ENCODE results near the gene NPNT.

NPNT gene

GRCh38 chr4:105972946-105973621 is 77.8 kb downstream of the NPNT start:
- DNase-seq, result no peak

- no peak for DNase-seq
These were observed 81.6 kb downstream of the NPNT start for GRCh38 chr4:105976915-105977314.

GRCh38 chr4:105978684-105979296 is 83.5 kb downstream of the NPNT start:
- DNase-seq, result no peak

GRCh38 chr4:105979506-105979905 is 84.2 kb downstream of the NPNT start:
- DNase-seq, result no peak

GRCh38 chr4:105988671-105989070 is 93.4 kb downstream of the NPNT start:
- no peak for DNase-seq

- DNase-seq, result no peak
These were observed 94.4 kb downstream of the NPNT start for GRCh38 chr4:105989485-105990242.

GRCh38 chr4:105990933-105991332 is 95.7 kb downstream of the NPNT start:
- peak; percentile 75 for DNase-seq

- no peak for DNase-seq
These were observed 96.5 kb downstream of the NPNT start for GRCh38 chr4:105991726-105992125.

GRCh38 chr4:105992641-105993305 is 97.5 kb downstream of the NPNT start:
- no peak for DNase-seq

- no peak for DNase-seq
These were observed 98.8 kb downstream of the NPNT start for GRCh38 chr4:105994061-105994460.

- no peak for DNase-seq
These were observed 99.7 kb downstream of the NPNT start for GRCh38 chr4:105994841-105995501.

GRCh38 chr4:105996845-105997244 is 101.6 kb downstream of the NPNT start:
- no peak for DNase-seq

- no peak for DNase-seq
These were observed 103.1 kb downstream of the NPNT start for GRCh38 chr4:105998171-105999063.

- no peak for DNase-seq
These were observed 107.7 kb downstream of the NPNT start for GRCh38 chr4:106002994-106003393.

GRCh38 chr4:106010761-106011160 is 115.5 kb downstream of the NPNT start:
- no peak for DNase-seq

- no peak for DNase-seq
These were observed 116.1 kb downstream of the NPNT start for GRCh38 chr4:106011387-106011786.

GRCh38 chr4:106017975-106018374 is 122.7 kb downstream of the NPNT start:
- DNase-seq, result no peak

- DNase-seq, result no peak
These were observed 124.5 kb downstream of the NPNT start for GRCh38 chr4:106019771-106020170.
